Transverse colon (tissue), 4 donors: ENCODE results near the gene RALGPS1. TPM values are rescaled to one million over a fixed set of nuclear protein-coding genes. Genes with fewer than 3 reads are reported as not detected.
A peak's percentile ranks its signal among the peaks of the same experiment; 100 is the strongest.

ENCODE experiments used
- DNase-seq: peaks from one replicate; pipeline ENCODE4 v3.0.0-alpha.2; 2019
- H3K27ac ChIP-seq, 4 donors: fragments of 200-600 bp; sonication (generic); 2 replicates each; pipeline ENCODE4 v1.5.1; 2016 to 2018; ENCODE audit warnings: inconsistent platforms in 4 of 4
- H3K27me3 ChIP-seq: fragments of 200-600 bp; sonication (generic); 2 replicates; pipeline ENCODE4 v1.5.1; 2017; ENCODE audit warnings: inconsistent platforms
- H3K36me3 ChIP-seq, 4 donors: fragments of 200-600 bp; sonication (generic); 2 replicates each; pipeline ENCODE4 v1.5.1; 2017 to 2019; ENCODE audit warnings: inconsistent platforms in 4 of 4
- H3K4me1 ChIP-seq, 4 donors: fragments of 200-600 bp; sonication (generic); 2 replicates each; pipeline ENCODE4 v1.5.1; 2017 to 2020; ENCODE audit warnings: inconsistent platforms in 4 of 4
- H3K4me3 ChIP-seq, 4 donors: fragments of 200-600 bp; sonication (generic); 1 replicate in 1 of 4; 2 replicates in 3 of 4; pipeline versions ENCODE4 v1.5.1 to v1.6.1; 2017 to 2019; ENCODE audit warnings: inconsistent platforms in 4 of 4
- H3K9me3 ChIP-seq, 2 donors: fragments of 200-600 bp; sonication (generic); 2 replicates each; pipeline ENCODE4 v1.5.1; 2017 to 2019; ENCODE audit warnings: inconsistent platforms in 2 of 2
- CTCF ChIP-seq, 5 experiments: fragments of 200-600 bp in 3 of 5; fragments of 450-650 bp in 2 of 5; sonication (generic) in 3 of 5; IDR thresholded peaks; 1 replicate in 2 of 5; 2 replicates in 3 of 5; pipeline ENCODE4 v1.5.1; 2016 to 2017; ENCODE audit warnings: antibody characterized with exemption in 5 of 5, inconsistent platforms in 3 of 5, mild to moderate bottlenecking in 2 of 5, moderate library complexity in 1 of 5
- EP300 ChIP-seq: sonication (generic); formaldehyde crosslinking; IDR thresholded peaks from one replicate; pipeline ENCODE4 v1.6.1; 2017; ENCODE audit warnings: antibody characterized with exemption, low read depth
- POLR2A ChIP-seq: fragments of 450-650 bp; IDR thresholded peaks from one replicate; pipeline ENCODE4 v1.6.1; 2016; ENCODE audit warnings: antibody characterized with exemption, mild to moderate bottlenecking, moderate library complexity
- POLR2AphosphoS5 ChIP-seq, 3 donors: sonication (generic); formaldehyde crosslinking; IDR thresholded peaks; one replicate each; pipeline ENCODE4 v1.6.1; 2016; ENCODE audit warnings: antibody characterized with exemption in 3 of 3
- WGBS, 2 donors: methylation state at CpG; one replicate each; pipeline ENCODE4 v1.1.5; 2018; ENCODE audit warnings: low coverage in 1 of 2; 5-methylcytosine and 5-hydroxymethylcytosine counted together
- in situ Hi-C, 4 donors: fragments of 200-750 bp; cut with MboI; loops; one replicate each; pipeline versions ENCODE4 v1.15.0 to v1.15.1; 2017; ENCODE audit warnings: low sequenced_read_pairs in 3 of 4, low pct_ligation_motif_present in 1 of 4, low pct_unique_long_range_greater_than_20kb in 1 of 4
- intact Hi-C: fragments of 100-400 bp; cut with DNase I; formaldehyde crosslinking; loops from one replicate; pipeline ENCODE4 v1.15.1; 2023; ENCODE audit warnings: low total_unique reads
- total RNA-seq, 4 donors: library from RNA; depleted of rRNA; stranded (reverse); fragments of >200 nt; gene quantifications; one replicate each; pipeline ENCODE4 v1.1.0, GENCODE V29; 2016

RALGPS1 gene
- total RNA-seq, 4 donors from 2014 or later: 46.0 to 119 (median 87.6) TPM

- peak; percentile 32 for DNase-seq
- Histone ChIP-seq H3K27me3 (no peaks in the 10 kb centered on the region), H3K4me3 (no peak overlapping the region), H3K27ac (peak overlapping the region; percentile 84 to 89 (median 84)), H3K9me3 (no peaks in the 10 kb centered on the region), H3K4me1 (peaks cover 13 to 40% (median 26%) of the 10 kb centered on the region in 4 donors), H3K36me3 (no peaks in the 10 kb centered on the region)
- intact Hi-C loops (no loop called here), in situ Hi-C loops (no loop called here)
- TF ChIP-seq POLR2A (no peak), POLR2AphosphoS5 (IDR thresholded peaks at IDR 0.05) (peak; percentile 14 to 66 (median 43)), CTCF (IDR thresholded peaks at IDR 0.05) (no peak), EP300 (no peak)
- 83 to 85% methylated on average over 2 to 17 of the region's 17 CpGs for WGBS, 2 donors
Observed at GRCh38 chr9:127183814-127184582, 269.4 kb downstream of the RALGPS1 start.

DNA sequence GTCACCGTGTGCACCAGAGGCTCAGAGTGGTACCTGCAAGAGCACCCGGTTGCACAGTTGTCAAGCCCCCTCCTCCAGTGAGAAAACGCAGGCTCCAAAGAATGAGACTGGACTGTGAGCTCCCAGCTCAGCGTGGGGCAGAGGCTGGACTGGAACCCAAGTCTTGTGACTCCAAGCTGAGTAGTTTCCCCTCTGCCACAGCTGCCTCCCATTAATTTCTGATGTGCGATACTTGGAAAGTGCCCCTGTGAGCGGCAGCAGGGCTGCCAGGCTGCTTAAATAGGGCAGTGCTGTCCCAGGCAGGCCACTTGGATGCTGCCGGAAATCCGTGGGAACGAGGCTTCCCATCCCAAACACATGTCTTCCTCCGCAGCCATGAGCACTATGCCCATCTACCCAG is 270.1 kb downstream of the RALGPS1 start:
- Histone ChIP-seq H3K4me3 (no peak overlapping the region), H3K27ac (peak overlapping the region; percentile 84 to 89 (median 84)), H3K9me3 (no peaks in the 10 kb centered on the region), H3K27me3 (no peaks in the 10 kb centered on the region), H3K4me1 (peaks cover 13 to 34% (median 22%) of the 10 kb centered on the region in 4 donors), H3K36me3 (no peaks in the 10 kb centered on the region)
- WGBS, 2 donors: 86 to 100% methylated on average over 3 to 9 of the region's 10 CpGs
- no peak for TF ChIP-seq EP300
- TF ChIP-seq POLR2AphosphoS5 (IDR thresholded peaks at IDR 0.05): no peak
- TF ChIP-seq CTCF (IDR thresholded peaks at IDR 0.05): no peak
- TF ChIP-seq POLR2A: no peak
- in situ Hi-C loops (no loop called here), intact Hi-C loops (loop anchor here (5.0 kb wide), 1 partner anchor 52 kb away; no protein-coding TSS in a partner anchor)
- no peak for DNase-seq

DNA sequence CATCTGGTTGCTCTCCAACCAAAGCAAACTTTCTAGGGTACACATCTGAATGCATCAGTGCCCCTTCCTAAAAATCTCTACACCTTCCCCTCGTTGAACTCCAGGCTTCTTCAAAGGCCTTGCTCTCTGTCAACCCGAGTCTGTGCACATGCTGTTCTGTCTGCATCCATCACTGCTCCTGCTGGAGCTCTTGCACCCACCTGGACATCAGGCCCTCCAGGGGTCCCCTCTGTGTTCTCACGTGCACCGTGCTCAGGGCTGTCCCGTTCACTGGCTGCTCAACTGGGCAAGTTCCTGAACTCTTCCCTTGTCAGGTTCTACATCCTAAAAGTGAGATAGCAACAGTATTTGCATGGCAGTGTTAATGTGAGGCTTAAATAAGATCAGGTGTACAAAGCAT is 270.6 kb downstream of the RALGPS1 start:
- H3K4me1 ChIP-seq: peaks cover 13 to 31% (median 22%) of the 10 kb centered on the region in 4 donors
- DNase-seq: no peak
- 60 to 90% methylated on average over 1 to 5 of the region's 5 CpGs for WGBS, 2 donors
- H3K4me3 ChIP-seq: no peak overlapping the region
- intact Hi-C loops: loop anchor here (5.0 kb wide), 1 partner anchor 53 kb away; no protein-coding TSS in a partner anchor
- in situ Hi-C loops: no loop called here
- no peaks in the 10 kb centered on the region for H3K27me3 ChIP-seq
- no peaks in the 10 kb centered on the region for H3K9me3 ChIP-seq
- peak overlapping the region; percentile 84 to 89 (median 84) for H3K27ac ChIP-seq
- H3K36me3 ChIP-seq: no peaks in the 10 kb centered on the region
- TF ChIP-seq POLR2AphosphoS5 (IDR thresholded peaks at IDR 0.05) (no peak), EP300 (no peak), CTCF (IDR thresholded peaks at IDR 0.05) (no peak), POLR2A (no peak)

- Histone ChIP-seq H3K4me3 (no peak overlapping the region), H3K9me3 (no peaks in the 10 kb centered on the region), H3K27ac (peak overlapping the region; percentile 84 to 89 (median 84)), H3K4me1 (peaks cover 13 to 31% (median 22%) of the 10 kb centered on the region in 4 donors), H3K36me3 (no peaks in the 10 kb centered on the region), H3K27me3 (no peaks in the 10 kb centered on the region)
- intact Hi-C loops: loop anchor here (5.0 kb wide), 1 partner anchor 54 kb away; no protein-coding TSS in a partner anchor
- 44 to 50% methylated on average over 1 to 8 of the region's 11 CpGs for WGBS, 2 donors
- in situ Hi-C loops: no loop called here
- peak; percentile 67 for DNase-seq
- TF ChIP-seq CTCF (IDR thresholded peaks at IDR 0.05) (no peak), EP300 (peak; percentile 60), POLR2AphosphoS5 (IDR thresholded peaks at IDR 0.05) (peak; percentile 64 to 72 (median 64))
Observed at GRCh38 chr9:127185931-127186781, 271.6 kb downstream of the RALGPS1 start.
